Stimulated activated memory B cell treated with anti-CD40 and anti-IgM and Interleukin-4, amounts not matched to agents 10 μg/mL and 1 μg/mL and 100 μg/mL, for 72 hours (primary cell): Measurements from ENCODE around the gene HMGN1.

Experiments used
- ATAC-seq: fragments of 150-1000 bp; cut with Tn5 transposase; 2 replicates; pipeline ENCODE4 v1.10.0; 2021
- H3K27ac Mint-ChIP-seq: one replicate; pipeline ENCODE4 v1.8.0; 2022; ENCODE audit warnings: mild to moderate bottlenecking, mixed read lengths
- H3K27me3 Mint-ChIP-seq: one replicate; pipeline ENCODE4 v1.8.0; 2022; ENCODE audit warnings: mixed read lengths
- H3K36me3 Mint-ChIP-seq: one replicate; pipeline ENCODE4 v1.8.0; 2022; ENCODE audit warnings: mixed read lengths
- H3K4me1 Mint-ChIP-seq: one replicate; pipeline ENCODE4 v1.8.0; 2022; ENCODE audit warnings: mixed read lengths
- H3K4me3 Mint-ChIP-seq: one replicate; pipeline ENCODE4 v1.8.0; 2022; ENCODE audit warnings: mild to moderate bottlenecking, moderate library complexity, mixed read lengths
- H3K9me3 Mint-ChIP-seq: one replicate; pipeline ENCODE4 v1.8.0; 2022; ENCODE audit warnings: mixed read lengths

The HMGN1 gene

GRCh38 chr21:39349211-39350093 is 564 bp upstream of the HMGN1 start:
- H3K4me1 Mint-ChIP-seq, result peaks cover 41% of the 10 kb centered on the region

GRCh38 chr21:39348040-39348354 is 891 bp downstream of the HMGN1 start:
- Mint-ChIP-seq H3K9me3 (no peaks in the 10 kb centered on the region), H3K4me1 (peaks cover 41% of the 10 kb centered on the region)
- no peak for ATAC-seq

More at GRCh38 chr21:39349211-39350093, 564 bp upstream of the HMGN1 start:
- Mint-ChIP-seq H3K27ac (peak overlapping the region; percentile 98), H3K36me3 (peaks cover 22% of the 10 kb centered on the region), H3K27me3 (peaks cover 7% of the 10 kb centered on the region), H3K9me3 (no peaks in the 10 kb centered on the region), H3K4me3 (peak overlapping the region; percentile 100)
- peak; percentile 95 for ATAC-seq

GRCh38 chr21:39347537-39347936 is 1.4 kb downstream of the HMGN1 start:
- ATAC-seq, result no peak
- Mint-ChIP-seq H3K9me3 (no peaks in the 10 kb centered on the region), H3K36me3 (peaks cover 30% of the 10 kb centered on the region), H3K4me3 (peak overlapping the region; percentile 90), H3K27ac (peak overlapping the region; percentile 98), H3K4me1 (peaks cover 41% of the 10 kb centered on the region), H3K27me3 (no peaks in the 10 kb centered on the region)

More at GRCh38 chr21:39348040-39348354, 891 bp downstream of the HMGN1 start:
- Mint-ChIP-seq H3K4me3 (peak overlapping the region; percentile 90), H3K27ac (peak overlapping the region; percentile 98), H3K36me3 (peaks cover 28% of the 10 kb centered on the region), H3K27me3 (no peaks in the 10 kb centered on the region)

GRCh38 chr21:39346671-39347331 is 2.1 kb downstream of the HMGN1 start:
- H3K4me3 Mint-ChIP-seq, result peak overlapping the region; percentile 69
- peaks cover 37% of the 10 kb centered on the region for H3K36me3 Mint-ChIP-seq
- H3K27me3 Mint-ChIP-seq, result no peaks in the 10 kb centered on the region
- H3K9me3 Mint-ChIP-seq, result no peaks in the 10 kb centered on the region
- ATAC-seq, result no peak
- H3K4me1 Mint-ChIP-seq, result peaks cover 41% of the 10 kb centered on the region
- peak overlapping the region; percentile 98 for H3K27ac Mint-ChIP-seq

- no peaks in the 10 kb centered on the region for H3K27me3 Mint-ChIP-seq
- ATAC-seq, result no peak
- H3K4me3 Mint-ChIP-seq, result no peak overlapping the region
- H3K9me3 Mint-ChIP-seq, result no peaks in the 10 kb centered on the region
- H3K4me1 Mint-ChIP-seq, result peaks cover 41% of the 10 kb centered on the region
- peaks cover 42% of the 10 kb centered on the region for H3K36me3 Mint-ChIP-seq
- peak overlapping the region; percentile 98 for H3K27ac Mint-ChIP-seq
These were observed 2.7 kb downstream of the HMGN1 start for GRCh38 chr21:39346206-39346605.

GRCh38 chr21:39345440-39345839 is 3.4 kb downstream of the HMGN1 start:
- Mint-ChIP-seq H3K27ac (peak overlapping the region; percentile 2), H3K9me3 (no peaks in the 10 kb centered on the region), H3K27me3 (no peaks in the 10 kb centered on the region), H3K4me3 (no peak overlapping the region), H3K4me1 (peaks cover 41% of the 10 kb centered on the region), H3K36me3 (peaks cover 49% of the 10 kb centered on the region)
- no peak for ATAC-seq

GRCh38 chr21:39344848-39345247 is 4.0 kb downstream of the HMGN1 start:
- H3K4me3 Mint-ChIP-seq, result no peak overlapping the region
- H3K27ac Mint-ChIP-seq, result no peak overlapping the region
- H3K9me3 Mint-ChIP-seq, result no peaks in the 10 kb centered on the region
- peaks cover 49% of the 10 kb centered on the region for H3K36me3 Mint-ChIP-seq
- peaks cover 35% of the 10 kb centered on the region for H3K4me1 Mint-ChIP-seq
- H3K27me3 Mint-ChIP-seq, result no peaks in the 10 kb centered on the region
- no peak for ATAC-seq

- Mint-ChIP-seq H3K36me3 (peaks cover 42% of the 10 kb centered on the region), H3K27me3 (no peaks in the 10 kb centered on the region), H3K4me3 (no peak overlapping the region), H3K9me3 (no peaks in the 10 kb centered on the region), H3K4me1 (peaks cover 17% of the 10 kb centered on the region), H3K27ac (no peak overlapping the region)
- no peak for ATAC-seq
These were observed 7.5 kb downstream of the HMGN1 start for GRCh38 chr21:39341249-39341923.

- ATAC-seq, result no peak
- H3K36me3 Mint-ChIP-seq, result peaks cover 37% of the 10 kb centered on the region
- no peaks in the 10 kb centered on the region for H3K9me3 Mint-ChIP-seq
- H3K27me3 Mint-ChIP-seq, result no peaks in the 10 kb centered on the region
- peaks cover 10% of the 10 kb centered on the region for H3K4me1 Mint-ChIP-seq
- no peak overlapping the region for H3K27ac Mint-ChIP-seq
- no peak overlapping the region for H3K4me3 Mint-ChIP-seq
These were observed 8.2 kb downstream of the HMGN1 start for GRCh38 chr21:39340687-39341086.

GRCh38 chr21:39339231-39339630 is 9.7 kb downstream of the HMGN1 start:
- Mint-ChIP-seq H3K36me3 (peaks cover 27% of the 10 kb centered on the region), H3K4me1 (no peaks in the 10 kb centered on the region), H3K4me3 (no peak overlapping the region), H3K9me3 (no peaks in the 10 kb centered on the region), H3K27me3 (no peaks in the 10 kb centered on the region), H3K27ac (no peak overlapping the region)
- no peak for ATAC-seq

- no peaks in the 10 kb centered on the region for H3K4me1 Mint-ChIP-seq
- no peaks in the 10 kb centered on the region for H3K9me3 Mint-ChIP-seq
- peaks cover 10% of the 10 kb centered on the region for H3K36me3 Mint-ChIP-seq
- no peaks in the 10 kb centered on the region for H3K27me3 Mint-ChIP-seq
- no peak overlapping the region for H3K4me3 Mint-ChIP-seq
- H3K27ac Mint-ChIP-seq, result no peak overlapping the region
- no peak for ATAC-seq
These were observed 12.4 kb downstream of the HMGN1 start for GRCh38 chr21:39336457-39337008.

- Mint-ChIP-seq H3K4me1 (peaks cover 6% of the 10 kb centered on the region), H3K36me3 (no peaks in the 10 kb centered on the region), H3K9me3 (no peaks in the 10 kb centered on the region), H3K4me3 (no peak overlapping the region), H3K27ac (no peak overlapping the region), H3K27me3 (no peaks in the 10 kb centered on the region)
- no peak for ATAC-seq
These were observed 14.3 kb downstream of the HMGN1 start for GRCh38 chr21:39334611-39335010.

GRCh38 chr21:39332175-39332574 is 16.7 kb downstream of the HMGN1 start:
- no peak overlapping the region for H3K27ac Mint-ChIP-seq
- ATAC-seq, result no peak
- H3K27me3 Mint-ChIP-seq, result no peaks in the 10 kb centered on the region
- H3K4me3 Mint-ChIP-seq, result no peak overlapping the region
- H3K36me3 Mint-ChIP-seq, result no peaks in the 10 kb centered on the region
- no peaks in the 10 kb centered on the region for H3K9me3 Mint-ChIP-seq
- peaks cover 9% of the 10 kb centered on the region for H3K4me1 Mint-ChIP-seq

GRCh38 chr21:39330001-39330400 is 18.9 kb downstream of the HMGN1 start:
- Mint-ChIP-seq H3K36me3 (no peaks in the 10 kb centered on the region), H3K27me3 (no peaks in the 10 kb centered on the region), H3K4me3 (no peak overlapping the region), H3K9me3 (no peaks in the 10 kb centered on the region), H3K4me1 (peaks cover 9% of the 10 kb centered on the region), H3K27ac (no peak overlapping the region)
- no peak for ATAC-seq

- peaks cover 9% of the 10 kb centered on the region for H3K4me1 Mint-ChIP-seq
- H3K36me3 Mint-ChIP-seq, result no peaks in the 10 kb centered on the region
- H3K27ac Mint-ChIP-seq, result no peak overlapping the region
- H3K4me3 Mint-ChIP-seq, result no peak overlapping the region
- ATAC-seq, result no peak
- no peaks in the 10 kb centered on the region for H3K9me3 Mint-ChIP-seq
- H3K27me3 Mint-ChIP-seq, result no peaks in the 10 kb centered on the region
These were observed 21.2 kb downstream of the HMGN1 start for GRCh38 chr21:39327727-39328126.
